Transverse colon (tissue), 4 donors: ENCODE results near the gene ZNF367. TPM values are rescaled to one million over a fixed set of nuclear protein-coding genes. Genes with fewer than 3 reads are reported as not detected.

ENCODE experiments used
- DNase-seq: peaks from one replicate; pipeline ENCODE4 v3.0.0-alpha.2; 2019
- H3K27ac ChIP-seq, 4 donors: fragments of 200-600 bp; sonication (generic); 2 replicates each; pipeline ENCODE4 v1.5.1; 2016 to 2018; ENCODE audit warnings: inconsistent platforms in 4 of 4
- H3K27me3 ChIP-seq: fragments of 200-600 bp; sonication (generic); 2 replicates; pipeline ENCODE4 v1.5.1; 2017; ENCODE audit warnings: inconsistent platforms
- H3K36me3 ChIP-seq, 4 donors: fragments of 200-600 bp; sonication (generic); 2 replicates each; pipeline ENCODE4 v1.5.1; 2017 to 2019; ENCODE audit warnings: inconsistent platforms in 4 of 4
- H3K4me1 ChIP-seq, 4 donors: fragments of 200-600 bp; sonication (generic); 2 replicates each; pipeline ENCODE4 v1.5.1; 2017 to 2020; ENCODE audit warnings: inconsistent platforms in 4 of 4
- H3K4me3 ChIP-seq, 4 donors: fragments of 200-600 bp; sonication (generic); 1 replicate in 1 of 4; 2 replicates in 3 of 4; pipeline versions ENCODE4 v1.5.1 to v1.6.1; 2017 to 2019; ENCODE audit warnings: inconsistent platforms in 4 of 4
- H3K9me3 ChIP-seq, 2 donors: fragments of 200-600 bp; sonication (generic); 2 replicates each; pipeline ENCODE4 v1.5.1; 2017 to 2019; ENCODE audit warnings: inconsistent platforms in 2 of 2
- CTCF ChIP-seq, 5 experiments: fragments of 200-600 bp in 3 of 5; fragments of 450-650 bp in 2 of 5; sonication (generic) in 3 of 5; IDR thresholded peaks; 1 replicate in 2 of 5; 2 replicates in 3 of 5; pipeline ENCODE4 v1.5.1; 2016 to 2017; ENCODE audit warnings: antibody characterized with exemption in 5 of 5, inconsistent platforms in 3 of 5, mild to moderate bottlenecking in 2 of 5, moderate library complexity in 1 of 5
- EP300 ChIP-seq: sonication (generic); formaldehyde crosslinking; IDR thresholded peaks from one replicate; pipeline ENCODE4 v1.6.1; 2017; ENCODE audit warnings: antibody characterized with exemption, low read depth
- POLR2A ChIP-seq: fragments of 450-650 bp; IDR thresholded peaks from one replicate; pipeline ENCODE4 v1.6.1; 2016; ENCODE audit warnings: antibody characterized with exemption, mild to moderate bottlenecking, moderate library complexity
- POLR2AphosphoS5 ChIP-seq, 3 donors: sonication (generic); formaldehyde crosslinking; IDR thresholded peaks; one replicate each; pipeline ENCODE4 v1.6.1; 2016; ENCODE audit warnings: antibody characterized with exemption in 3 of 3
- WGBS, 2 donors: methylation state at CpG; one replicate each; pipeline ENCODE4 v1.1.5; 2018; ENCODE audit warnings: low coverage in 1 of 2; 5-methylcytosine and 5-hydroxymethylcytosine counted together
- in situ Hi-C, 4 donors: fragments of 200-750 bp; cut with MboI; loops; one replicate each; pipeline versions ENCODE4 v1.15.0 to v1.15.1; 2017; ENCODE audit warnings: low sequenced_read_pairs in 3 of 4, low pct_ligation_motif_present in 1 of 4, low pct_unique_long_range_greater_than_20kb in 1 of 4
- intact Hi-C: fragments of 100-400 bp; cut with DNase I; formaldehyde crosslinking; loops from one replicate; pipeline ENCODE4 v1.15.1; 2023; ENCODE audit warnings: low total_unique reads
- total RNA-seq, 4 donors: library from RNA; depleted of rRNA; stranded (reverse); fragments of >200 nt; gene quantifications; one replicate each; pipeline ENCODE4 v1.1.0, GENCODE V29; 2016

The ZNF367 gene
- total RNA-seq, 4 donors from 2014 or later: 1.2 to 2.1 (median 1.4) TPM; not detected in 1

- H3K27ac ChIP-seq: peak overlapping the region; percentile 1 to 56 (median 13)
- no peak for DNase-seq
Measured at GRCh38 chr9:96342571-96343245, 75.5 kb downstream of the ZNF367 start.

GRCh38 chr9:96340707-96341106 is 77.5 kb downstream of the ZNF367 start:
- H3K4me1 ChIP-seq: peaks cover 0 to 29% (median 17%) of the 10 kb centered on the region in 4 donors
- no peak overlapping the region for H3K27ac ChIP-seq

More at GRCh38 chr9:96342571-96343245, 75.5 kb downstream of the ZNF367 start:
- intact Hi-C loops (loop anchor here (10.0 kb wide), 1 partner anchor 102 kb away; no protein-coding TSS in a partner anchor), in situ Hi-C loops (loop anchor here in 2 of 4 donors (25.0 kb wide), 1 partner anchor 320 kb away; the partner anchor contains the start of gene PRXL2C (in 2 of the 2))
- no peak overlapping the region for H3K4me3 ChIP-seq
- no peaks in the 10 kb centered on the region for H3K36me3 ChIP-seq
- no peaks in the 10 kb centered on the region for H3K27me3 ChIP-seq
- TF ChIP-seq CTCF (IDR thresholded peaks at IDR 0.05): no peak
- no peak for TF ChIP-seq EP300
- TF ChIP-seq POLR2AphosphoS5 (IDR thresholded peaks at IDR 0.05): no peak
- no peak for TF ChIP-seq POLR2A
- 82 to 83% methylated on average over 7 to 20 of the region's 20 CpGs for WGBS, 2 donors
- peaks cover 0 to 29% (median 17%) of the 10 kb centered on the region in 4 donors for H3K4me1 ChIP-seq
- H3K9me3 ChIP-seq: no peaks in the 10 kb centered on the region

GRCh38 chr9:96338299-96338698 is 79.9 kb downstream of the ZNF367 start:
- intact Hi-C loops: no loop called here
- H3K4me1 ChIP-seq: peaks cover 0 to 14% (median 6%) of the 10 kb centered on the region in 4 donors
- no peaks in the 10 kb centered on the region for H3K27me3 ChIP-seq
- peaks cover 0 to 5% (median 0%) of the 10 kb centered on the region in 4 donors for H3K36me3 ChIP-seq
- no peak for TF ChIP-seq EP300
- no peak for TF ChIP-seq POLR2A
- no peak for TF ChIP-seq POLR2AphosphoS5 (IDR thresholded peaks at IDR 0.05)
- no peak for TF ChIP-seq CTCF (IDR thresholded peaks at IDR 0.05)
- no peak for DNase-seq
- in situ Hi-C loops: loop anchor here in 3 of 4 donors (10.0 to 25.0 kb wide), 2 partner anchors 324 to 337 kb away; partner anchors contain the start of gene PRXL2C (in 2 of the 3)
- WGBS, 2 donors: 92% methylated on average over 3 of the region's 3 CpGs
- H3K27ac ChIP-seq: no peak overlapping the region
- no peaks in the 10 kb centered on the region for H3K9me3 ChIP-seq
- H3K4me3 ChIP-seq: no peak overlapping the region

More at GRCh38 chr9:96340707-96341106, 77.5 kb downstream of the ZNF367 start:
- TF ChIP-seq CTCF (IDR thresholded peaks at IDR 0.05) (no peak), POLR2AphosphoS5 (IDR thresholded peaks at IDR 0.05) (no peak), EP300 (no peak), POLR2A (no peak)
- WGBS, 2 donors: 93 to 95% methylated on average over 3 of the region's 3 CpGs
- Histone ChIP-seq H3K4me3 (no peak overlapping the region), H3K27me3 (no peaks in the 10 kb centered on the region), H3K9me3 (no peaks in the 10 kb centered on the region), H3K36me3 (no peaks in the 10 kb centered on the region)
- DNase-seq: no peak
- in situ Hi-C loops (loop anchor here in 2 of 4 donors (25.0 kb wide), 1 partner anchor 322 kb away; the partner anchor contains the start of gene PRXL2C (in 2 of the 2)), intact Hi-C loops (loop anchor here (10.0 kb wide), 1 partner anchor 104 kb away; no protein-coding TSS in a partner anchor)

Other genes starting within 250 kb of the ZNF367 start
- gene HSD17B3, start 116.2 kb downstream of the ZNF367 start, total RNA-seq: 1 to 10 TPM in 1 of 4 donors, not detected in 3; 6.0 TPM
- 10 to 100 TPM; 35.4 to 91.3 (median 72.7) TPM for gene SLC35D2, start 34.7 kb downstream of the ZNF367 start, total RNA-seq
- gene HABP4, start 31.8 kb upstream of the ZNF367 start, total RNA-seq: 10 to 100 TPM in 1 of 4 donors, 1 to 10 TPM in 3; 1.9 to 11.3 (median 5.0) TPM
- gene CDC14B, start 201.5 kb upstream of the ZNF367 start, total RNA-seq: 10 to 100 TPM; 18.0 to 22.3 (median 20.9) TPM
- gene PRXL2C, start 236.9 kb upstream of the ZNF367 start, total RNA-seq: 1 to 10 TPM; 2.6 to 7.0 (median 3.6) TPM